GM19438 (cell line): ENCODE results near the gene LSM5.

ENCODE experiments used
- ATAC-seq: cut with Tn5 transposase; IDR thresholded peaks from one replicate; pipeline ENCODE4 v1.9.1; 2021; ENCODE audit warnings: low read depth; ENCODE audit not compliant: unreplicated experiment

LSM5 gene

DNA sequence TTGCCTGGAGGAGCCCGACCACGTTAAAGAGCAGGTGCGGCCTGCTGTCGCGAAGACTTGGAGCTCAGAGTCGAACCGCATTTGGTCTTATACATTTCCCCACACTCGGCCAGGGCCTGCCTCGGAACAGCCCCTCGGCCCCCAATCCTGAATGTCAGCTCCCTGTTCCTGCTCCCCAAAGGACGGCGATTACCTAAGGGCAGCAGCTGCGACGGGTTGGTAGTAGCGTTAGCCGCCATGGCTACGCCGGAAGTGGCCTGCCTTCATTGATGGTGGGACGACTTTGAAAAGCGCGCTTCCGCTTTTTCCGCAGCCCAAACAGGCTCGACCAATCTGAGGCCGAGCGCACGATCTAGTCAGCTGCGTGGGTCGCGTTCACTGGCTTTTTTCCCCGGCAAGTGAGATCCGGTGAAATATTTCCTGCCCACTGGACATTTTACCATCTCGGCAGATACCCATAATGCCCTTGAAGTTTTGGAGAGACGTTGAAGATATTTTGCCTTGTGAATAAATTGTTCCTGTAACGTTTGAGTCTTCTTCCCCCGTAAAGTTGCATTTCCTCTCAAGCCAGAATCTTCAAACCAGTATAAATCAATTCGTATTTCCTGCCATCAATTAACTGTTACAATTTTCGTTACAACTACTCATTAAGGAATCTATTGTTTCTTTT, at the start of gene LSM5:
LSM5 (minus strand) TSS at position 254 of the 670 bp plus-strand sequence; CDS start at position 239, 15 bp downstream.
- peak; percentile 88 for ATAC-seq

DNA sequence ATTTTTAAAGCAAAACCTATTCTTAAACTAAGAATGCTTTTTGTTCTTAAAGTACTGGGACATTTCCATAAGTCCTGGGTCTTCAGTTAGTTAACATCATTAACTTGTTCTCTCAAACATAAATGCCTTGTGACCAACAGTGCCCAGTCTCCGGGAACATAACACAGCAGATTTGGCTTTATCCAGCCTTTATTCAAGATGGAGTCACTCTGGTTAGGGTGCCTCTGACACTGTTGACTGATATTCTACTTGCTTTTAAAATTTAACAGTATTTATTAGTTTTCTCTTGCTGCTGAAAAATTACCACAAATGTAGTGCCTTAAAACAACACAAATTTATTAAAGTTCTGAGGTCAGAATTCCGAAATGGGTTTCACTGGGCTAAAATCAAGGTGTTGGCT, 49.2 kb upstream of the LSM5 start:
- ATAC-seq = no peak

- ATAC-seq = no peak
These were observed 47.6 kb upstream of the LSM5 start for GRCh38 chr7:32537760-32538159.

GRCh38 chr7:32536585-32536984, 46.4 kb upstream of the LSM5 start:
- ATAC-seq = no peak

- ATAC-seq = no peak
These were observed 45.8 kb upstream of the LSM5 start for GRCh38 chr7:32536016-32536415.

DNA sequence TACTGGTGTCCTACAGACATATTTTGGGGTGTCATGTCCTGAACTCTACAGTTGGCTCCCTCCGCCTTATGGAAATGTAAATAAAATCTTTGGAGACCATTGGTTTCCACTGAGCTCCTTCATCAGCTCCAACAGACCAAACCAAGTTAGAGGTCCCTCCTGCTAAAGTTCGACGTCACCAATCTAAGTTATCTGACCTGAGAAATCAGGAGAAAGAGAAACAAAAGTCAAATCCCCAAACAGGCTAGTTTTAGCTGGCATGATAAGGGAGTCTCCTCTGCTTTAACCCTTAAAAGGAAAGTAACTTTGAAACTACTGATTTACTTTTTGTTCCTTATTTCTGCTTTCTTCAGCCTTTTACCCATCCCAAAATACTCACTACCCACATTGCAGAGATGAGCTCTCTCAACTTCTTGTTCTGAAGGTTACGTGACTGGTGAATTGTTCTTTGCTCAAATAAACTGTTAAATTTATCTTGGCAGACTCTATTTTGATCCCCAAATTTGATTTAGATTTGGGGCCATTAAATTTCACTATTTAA, 45.1 kb upstream of the LSM5 start:
- ATAC-seq = no peak

- ATAC-seq = no peak
These were observed 43.3 kb upstream of the LSM5 start for GRCh38 chr7:32533276-32534029.

- ATAC-seq = no peak
These were observed 42.5 kb upstream of the LSM5 start for GRCh38 chr7:32532716-32533115.

DNA sequence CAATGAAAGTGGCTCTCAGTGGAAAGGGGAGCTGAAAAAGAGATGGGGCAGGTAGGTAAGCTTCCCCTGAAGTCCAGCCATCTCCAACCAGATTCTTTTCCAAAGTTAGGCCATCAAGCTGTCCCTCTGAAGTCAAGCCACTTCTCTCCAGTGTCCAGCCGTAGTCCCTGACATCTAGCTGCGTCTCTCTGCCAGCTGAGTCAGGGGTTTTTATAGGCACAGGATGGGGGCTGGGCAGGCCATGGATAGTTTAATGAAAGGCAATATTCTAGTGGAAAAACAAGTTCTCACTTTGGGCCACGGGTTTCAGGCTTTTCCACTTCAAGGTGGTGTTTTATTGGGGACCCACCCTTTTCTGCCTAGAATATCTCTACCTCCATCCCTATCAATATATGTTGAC, 41.9 kb upstream of the LSM5 start:
- no peak for ATAC-seq

DNA sequence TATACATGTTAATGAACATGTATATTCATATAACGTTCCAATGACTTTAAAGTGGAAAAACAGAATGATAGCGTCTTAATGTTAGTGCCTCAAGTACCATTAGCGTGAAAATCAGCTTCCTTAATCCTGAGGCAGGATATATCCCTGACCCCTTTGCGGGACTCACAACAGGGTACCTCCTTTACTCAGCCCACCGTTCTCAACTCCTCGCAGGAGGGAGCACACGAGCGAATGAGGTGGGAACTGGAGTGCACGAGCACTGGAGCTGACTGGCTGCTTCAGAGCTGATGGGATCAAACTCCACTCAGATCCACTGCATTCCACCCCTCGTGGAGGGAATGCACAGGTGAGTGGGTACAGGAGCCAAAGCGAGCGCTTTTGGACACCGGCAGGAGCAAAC, 41.2 kb upstream of the LSM5 start:
- no peak for ATAC-seq

- ATAC-seq = no peak
These were observed 35.7 kb upstream of the LSM5 start for GRCh38 chr7:32525839-32526238.

DNA sequence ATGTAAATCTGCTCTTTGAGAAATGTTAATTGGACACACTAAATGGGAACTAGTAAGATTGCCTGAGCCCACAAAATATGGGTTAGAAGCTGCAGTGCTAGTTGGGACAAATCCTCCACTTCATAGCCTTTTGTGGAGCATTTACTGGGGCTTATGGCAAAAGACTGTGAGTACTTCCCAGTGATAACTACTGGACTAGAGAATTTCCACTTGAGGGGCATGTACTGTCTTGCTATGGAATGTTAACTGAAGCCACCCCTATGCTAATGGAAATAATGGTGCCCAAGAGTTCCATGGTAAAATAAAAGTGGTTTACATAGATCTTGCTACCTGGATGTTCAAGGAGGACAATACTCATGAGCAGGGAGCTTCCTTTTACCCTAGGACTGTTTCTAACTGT, 34.5 kb upstream of the LSM5 start:
- ATAC-seq = no peak

DNA sequence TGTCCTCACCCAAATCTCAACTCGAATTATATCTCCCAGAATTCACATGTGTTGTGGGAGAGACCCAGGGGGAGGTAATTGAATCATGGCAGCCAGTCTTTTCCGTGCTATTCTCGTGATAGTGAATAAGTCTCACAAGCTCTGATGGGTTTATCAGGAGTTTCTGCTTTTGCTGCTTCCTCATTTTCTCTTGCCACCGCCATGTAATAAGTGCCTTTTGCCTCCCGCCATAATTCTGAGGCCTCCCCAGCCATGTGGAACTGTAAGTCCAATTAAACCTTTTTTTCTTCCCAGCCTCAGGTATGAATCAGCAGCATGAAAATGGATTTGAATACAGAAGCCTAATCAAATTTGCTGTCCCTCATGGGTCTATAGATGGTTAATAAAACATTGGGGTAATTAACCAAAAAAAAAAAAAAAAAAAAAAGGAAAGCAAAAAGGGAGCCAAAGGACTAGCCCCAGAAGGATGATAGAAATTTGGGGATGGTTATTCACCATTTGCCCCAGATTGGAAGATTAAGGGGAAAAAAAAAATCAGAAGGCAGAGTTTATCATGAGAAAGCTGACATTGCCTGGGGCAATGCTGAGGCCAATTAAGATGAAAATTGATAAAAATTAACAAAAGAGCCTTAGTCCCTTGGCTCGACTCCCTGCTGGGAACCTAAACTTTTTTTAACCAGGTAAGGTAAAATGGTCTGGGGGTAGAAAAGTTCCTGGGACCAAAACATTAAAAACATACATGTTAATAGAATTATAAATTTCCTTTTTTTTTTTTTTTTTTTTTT, 32.8 kb upstream of the LSM5 start:
- no peak for ATAC-seq

DNA sequence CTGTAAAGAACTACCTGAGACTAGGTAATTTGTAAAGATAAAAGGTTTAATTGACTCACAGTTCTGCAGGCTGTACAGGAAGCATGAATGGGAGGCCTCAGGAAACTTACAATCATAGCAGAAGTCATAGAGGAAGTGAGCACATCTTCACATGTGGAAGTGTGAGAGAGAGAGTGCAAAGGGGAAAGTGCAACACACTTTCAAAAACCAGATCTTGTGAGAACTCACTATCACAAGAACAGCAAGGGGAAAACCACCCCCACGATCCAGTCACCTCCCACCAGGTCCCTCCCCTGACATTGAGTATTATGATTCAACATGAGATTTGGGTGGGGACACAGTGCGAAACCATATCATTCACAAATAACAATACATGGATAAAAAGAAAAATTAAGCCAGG, 29.6 kb upstream of the LSM5 start:
- no peak for ATAC-seq

DNA sequence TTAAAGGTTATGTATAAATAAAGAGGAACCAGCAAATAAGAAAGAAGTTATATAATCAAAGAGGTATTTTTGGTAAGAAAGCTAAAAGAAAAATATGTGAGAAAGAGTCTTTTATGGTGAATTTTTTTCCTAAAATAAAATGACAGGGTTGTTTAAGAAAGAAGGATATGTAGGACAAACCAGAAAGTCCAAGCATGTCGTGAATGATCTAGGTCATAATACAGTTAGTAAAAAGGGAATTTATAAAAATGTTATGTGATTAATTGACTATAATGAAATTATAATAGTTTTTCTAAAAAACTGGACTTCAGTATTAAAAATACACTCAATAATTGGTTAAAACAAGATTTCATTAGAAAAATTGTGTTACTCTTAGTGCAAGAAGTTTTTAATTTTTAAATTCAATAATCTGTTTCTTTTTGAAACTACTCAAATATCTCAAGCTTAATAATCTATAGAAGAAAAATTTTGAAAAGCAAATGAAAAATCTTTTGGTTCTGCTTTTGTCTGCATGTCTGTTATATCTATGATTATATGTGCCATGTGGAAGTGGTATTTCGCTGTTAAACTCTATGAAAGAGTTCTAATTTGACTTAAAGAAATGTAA, 28.5 kb upstream of the LSM5 start:
- ATAC-seq = no peak

DNA sequence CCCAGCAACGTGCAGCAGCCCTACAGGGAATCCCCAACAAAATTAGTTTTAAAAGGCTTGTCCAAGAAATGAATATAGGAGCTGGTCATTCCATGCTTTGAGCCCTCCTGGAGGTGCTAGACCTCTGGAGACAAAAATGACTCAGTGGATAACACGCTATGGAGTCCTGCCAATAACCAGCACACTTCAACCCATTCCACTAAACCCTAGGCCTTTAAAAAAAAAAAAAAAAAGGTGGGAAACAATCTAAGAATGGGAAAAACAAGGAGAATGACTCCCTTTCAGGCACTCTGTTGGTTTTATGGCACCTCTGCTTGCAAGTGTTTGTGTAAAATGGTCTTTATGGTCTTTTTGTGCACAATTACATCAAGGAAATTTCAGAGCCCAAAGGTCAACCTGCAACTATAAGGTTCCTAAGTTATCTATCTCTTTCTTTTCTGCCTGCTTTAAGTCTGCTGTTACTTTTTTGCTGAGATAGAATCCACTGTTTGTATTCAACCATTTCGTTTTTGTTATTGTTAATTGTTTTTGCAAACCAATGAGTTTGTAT, 26.4 kb upstream of the LSM5 start:
- ATAC-seq = no peak

DNA sequence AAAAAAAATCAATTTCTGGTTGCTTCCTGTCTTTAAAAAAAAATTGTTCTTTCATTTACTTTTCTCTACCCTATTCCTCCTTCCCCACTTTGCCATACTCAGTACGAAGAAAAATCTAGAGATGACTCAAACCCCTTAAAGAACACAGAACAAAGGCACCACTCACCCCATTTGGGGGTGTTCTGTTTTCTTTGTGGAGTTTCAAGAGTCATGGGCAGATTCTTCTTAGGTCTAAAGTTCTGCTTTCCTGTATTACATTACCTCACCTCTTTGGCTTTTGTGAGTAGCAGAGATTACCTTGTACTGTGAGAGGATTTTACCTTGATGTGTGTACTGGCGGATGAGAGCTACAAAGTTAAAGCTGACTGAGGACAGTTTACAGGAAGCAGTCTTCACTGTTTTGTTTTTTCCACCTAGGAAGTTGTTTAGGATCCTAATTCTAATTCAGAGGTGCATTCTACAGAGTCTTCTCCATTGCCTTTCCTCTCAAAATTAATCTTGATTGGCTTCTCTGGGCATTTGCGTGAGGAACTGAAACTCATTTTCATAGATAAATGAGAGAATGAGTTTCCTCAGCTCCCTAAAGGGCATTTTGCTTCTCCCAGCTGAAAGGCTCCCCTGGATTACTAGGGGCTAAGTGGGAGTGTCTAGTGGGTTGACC, 25.8 kb upstream of the LSM5 start:
- ATAC-seq = peak; percentile 74

- no peak for ATAC-seq
These were observed 23.0 kb upstream of the LSM5 start for GRCh38 chr7:32513210-32513609.

DNA sequence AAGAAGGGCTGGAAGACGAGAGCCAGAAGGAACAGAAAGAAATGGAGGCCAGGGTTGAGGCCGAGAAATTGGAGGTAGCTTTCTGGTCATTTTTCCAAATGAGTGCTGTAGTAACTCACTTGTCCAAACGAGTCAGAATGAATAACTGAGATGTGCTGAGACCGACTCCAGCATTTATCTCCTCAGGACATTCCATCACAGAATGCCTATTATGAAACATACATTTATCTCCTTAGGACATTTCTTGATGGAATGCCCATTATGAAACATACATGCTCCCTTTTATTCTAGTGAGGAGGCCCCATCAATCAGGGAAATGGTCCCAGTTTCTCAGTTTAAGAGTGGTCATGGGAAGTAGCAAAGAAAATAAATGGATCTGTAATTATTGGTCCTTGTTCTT, 21.6 kb upstream of the LSM5 start:
- ATAC-seq = no peak

DNA sequence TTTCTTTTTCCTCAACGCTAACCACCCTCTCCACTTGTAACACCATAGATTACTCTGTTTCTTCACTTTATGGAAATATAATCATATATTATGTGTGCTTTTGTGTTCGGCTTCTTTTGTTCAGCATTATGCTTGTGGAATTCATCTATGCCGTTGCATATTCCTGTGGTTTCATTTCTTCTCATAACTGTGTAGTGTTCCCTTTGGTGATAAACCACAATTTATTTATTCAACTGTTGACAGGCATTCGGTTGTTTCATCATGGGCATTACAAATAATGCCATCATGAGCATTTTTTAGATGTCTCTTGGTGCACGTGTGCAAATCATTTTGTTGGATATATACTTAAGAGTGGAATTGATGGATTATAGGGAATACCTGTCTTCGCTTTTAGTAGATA, 17.2 kb upstream of the LSM5 start:
- ATAC-seq = no peak
